Stimulated activated naive CD8-positive, alpha-beta T cell treated with anti-CD3 and anti-CD28 coated beads, Interleukin-15, Interleukin-2, amounts not matched to agents 100 ng/mL and 50 ng/mL, for 24 hours (primary cell): ENCODE measurements around the gene GLI3.

Source experiments
- H3K27ac Mint-ChIP-seq: one replicate; pipeline ENCODE4 v1.8.0; 2021; ENCODE audit warnings: mild to moderate bottlenecking, mixed read lengths
- H3K27me3 Mint-ChIP-seq: one replicate; pipeline ENCODE4 v1.8.0; 2021; ENCODE audit warnings: mixed read lengths
- H3K36me3 Mint-ChIP-seq: one replicate; pipeline ENCODE4 v1.8.0; 2021; ENCODE audit warnings: low read depth, mixed read lengths
- H3K4me1 Mint-ChIP-seq: one replicate; pipeline ENCODE4 v1.8.0; 2021; ENCODE audit warnings: low read depth, mixed read lengths
- H3K4me3 Mint-ChIP-seq: one replicate; pipeline ENCODE4 v1.8.0; 2021; ENCODE audit warnings: mild to moderate bottlenecking, mixed read lengths
- H3K9me3 Mint-ChIP-seq: one replicate; pipeline ENCODE4 v1.8.0; 2021; ENCODE audit warnings: mixed read lengths

GLI3 gene

DNA sequence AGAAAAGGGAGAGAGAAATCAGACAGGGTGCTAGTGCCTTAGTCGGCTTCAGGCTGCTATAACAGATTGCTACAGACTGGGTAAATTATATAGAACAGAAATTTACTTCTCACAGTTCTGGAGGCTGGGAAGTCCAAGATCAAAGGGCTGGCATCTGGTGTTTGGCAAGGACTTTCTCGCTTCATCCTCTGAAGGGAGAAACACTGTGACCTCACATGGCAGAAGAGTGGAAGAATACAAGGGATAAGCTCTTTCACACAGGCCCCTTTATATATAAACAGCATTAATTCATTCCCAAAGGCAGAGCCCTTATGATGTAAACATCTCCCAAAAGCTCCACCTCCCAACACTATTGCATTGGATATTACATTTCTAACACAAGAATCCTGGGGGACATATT is 298.6 kb downstream of the GLI3 start:
- Mint-ChIP-seq H3K4me3 (no peak overlapping the region), H3K27ac (no peak overlapping the region), H3K9me3 (no peaks in the 10 kb centered on the region)

DNA sequence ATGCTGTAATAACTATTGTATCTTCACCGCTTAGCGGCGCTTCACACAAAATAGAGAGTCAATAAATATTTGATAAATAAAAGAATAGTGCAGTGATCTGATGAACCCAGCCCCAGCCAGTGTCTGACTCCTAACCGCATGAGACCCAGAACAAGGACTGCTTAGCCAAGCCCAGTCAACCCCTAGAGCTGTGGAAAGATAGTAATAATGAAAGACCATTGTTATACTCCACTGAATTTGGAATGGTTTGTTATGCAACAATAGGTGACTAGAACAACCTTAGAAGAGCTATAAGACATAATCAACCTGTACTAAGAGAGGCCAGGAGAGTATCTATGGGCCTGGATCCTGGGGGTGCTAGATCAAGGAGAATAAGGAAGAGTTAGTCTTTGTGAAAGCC is 303.6 kb downstream of the GLI3 start:
- Mint-ChIP-seq H3K36me3 (no peaks in the 10 kb centered on the region), H3K4me3 (no peak overlapping the region), H3K27ac (no peak overlapping the region), H3K9me3 (no peaks in the 10 kb centered on the region), H3K27me3 (peaks cover 30% of the 10 kb centered on the region), H3K4me1 (peaks cover 12% of the 10 kb centered on the region)

More for the DNA sequence above, 298.6 kb downstream of the GLI3 start:
- no peaks in the 10 kb centered on the region for H3K36me3 Mint-ChIP-seq
- peaks cover 16% of the 10 kb centered on the region for H3K4me1 Mint-ChIP-seq
- peaks cover 37% of the 10 kb centered on the region for H3K27me3 Mint-ChIP-seq

DNA sequence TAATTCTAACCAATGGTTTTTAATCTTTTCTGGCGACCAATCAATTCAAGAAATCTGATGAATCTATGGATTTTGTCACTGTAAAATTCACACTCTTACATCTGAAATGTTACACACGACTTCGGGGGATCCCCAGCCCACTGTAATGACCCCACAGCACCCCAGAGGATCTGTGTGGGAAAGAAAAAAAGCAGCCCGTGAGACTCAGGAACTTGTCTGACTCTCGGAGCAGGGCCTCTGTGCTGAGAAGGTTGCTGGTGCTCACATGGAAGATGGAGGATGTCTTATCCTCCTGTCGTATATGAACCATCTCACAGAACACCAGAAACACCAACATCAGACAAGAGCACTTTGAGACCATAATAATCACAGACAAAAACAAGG is 305.8 kb downstream of the GLI3 start:
- Mint-ChIP-seq H3K27me3 (peaks cover 27% of the 10 kb centered on the region), H3K36me3 (no peaks in the 10 kb centered on the region), H3K27ac (no peak overlapping the region), H3K9me3 (no peaks in the 10 kb centered on the region), H3K4me3 (no peak overlapping the region), H3K4me1 (peaks cover 17% of the 10 kb centered on the region)

- H3K9me3 Mint-ChIP-seq = no peaks in the 10 kb centered on the region
- peaks cover 17% of the 10 kb centered on the region for H3K4me1 Mint-ChIP-seq
- no peak overlapping the region for H3K27ac Mint-ChIP-seq
- H3K36me3 Mint-ChIP-seq = no peaks in the 10 kb centered on the region
- no peak overlapping the region for H3K4me3 Mint-ChIP-seq
- peaks cover 27% of the 10 kb centered on the region for H3K27me3 Mint-ChIP-seq
These were observed 306.3 kb downstream of the GLI3 start for GRCh38 chr7:41930538-41931262.

DNA sequence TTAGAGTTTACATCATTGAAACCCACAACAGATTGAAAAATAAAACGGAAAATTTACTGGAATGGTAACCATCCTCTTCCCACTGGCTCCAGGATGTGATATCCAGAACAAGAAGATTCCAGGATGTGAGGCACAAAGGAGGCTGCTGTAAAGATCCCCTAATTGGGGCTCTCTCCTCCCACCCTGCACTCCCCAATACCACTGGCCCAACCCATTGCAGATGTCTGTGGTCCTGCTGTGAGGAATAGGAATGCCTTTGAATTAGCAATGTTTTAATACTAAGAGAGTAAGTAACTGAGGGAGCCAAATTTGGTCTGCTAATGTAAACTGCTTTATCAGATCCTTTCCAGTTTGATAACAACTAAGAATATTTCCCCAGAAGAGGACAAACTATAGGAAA is 308.2 kb downstream of the GLI3 start:
- Mint-ChIP-seq H3K9me3 (no peaks in the 10 kb centered on the region), H3K36me3 (no peaks in the 10 kb centered on the region), H3K4me1 (peaks cover 17% of the 10 kb centered on the region), H3K27ac (no peak overlapping the region), H3K27me3 (peaks cover 30% of the 10 kb centered on the region), H3K4me3 (no peak overlapping the region)

DNA sequence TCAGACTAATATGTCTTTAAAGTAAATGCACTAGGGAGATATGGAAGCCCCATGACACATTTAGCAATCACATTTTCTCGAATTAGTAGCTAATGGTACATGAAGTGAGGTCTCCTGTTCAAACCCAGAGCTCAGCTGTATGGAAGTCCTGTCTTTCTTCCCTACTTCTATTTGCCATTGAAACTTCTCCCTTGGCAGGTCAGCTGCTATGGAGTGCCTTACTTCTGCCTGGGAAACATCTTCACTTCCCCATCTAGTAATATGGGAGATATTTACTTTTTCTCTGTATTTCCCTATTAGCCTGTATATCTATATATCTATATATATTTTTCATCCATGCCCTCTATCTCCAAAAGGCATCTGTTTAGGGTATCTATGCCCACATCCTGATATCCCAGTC is 308.8 kb downstream of the GLI3 start:
- Mint-ChIP-seq H3K27me3 (peaks cover 30% of the 10 kb centered on the region), H3K36me3 (no peaks in the 10 kb centered on the region), H3K4me3 (no peak overlapping the region), H3K4me1 (peaks cover 17% of the 10 kb centered on the region), H3K9me3 (no peaks in the 10 kb centered on the region), H3K27ac (no peak overlapping the region)

DNA sequence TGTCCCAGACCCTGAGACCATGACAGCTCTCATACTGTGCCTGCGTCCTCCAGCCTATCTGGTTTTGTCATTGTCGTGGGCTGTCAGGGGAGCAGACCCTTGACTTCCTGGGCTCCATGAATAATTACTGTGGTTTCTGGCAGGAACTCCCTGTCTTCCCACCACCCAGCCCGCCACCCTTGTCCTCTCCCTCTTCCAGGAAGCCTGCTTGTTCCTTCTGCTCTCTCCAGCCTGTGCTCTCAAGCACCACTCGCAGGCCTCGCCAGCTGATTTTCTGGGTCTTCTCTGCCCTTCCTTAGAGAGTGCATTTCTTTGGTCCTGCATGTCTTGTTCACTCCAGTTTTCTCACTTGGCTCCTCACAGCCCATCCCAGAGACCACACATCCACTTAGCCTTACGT is 309.6 kb downstream of the GLI3 start:
- Mint-ChIP-seq H3K36me3 (no peaks in the 10 kb centered on the region), H3K9me3 (no peaks in the 10 kb centered on the region), H3K4me1 (peaks cover 17% of the 10 kb centered on the region), H3K4me3 (no peak overlapping the region), H3K27me3 (peaks cover 31% of the 10 kb centered on the region), H3K27ac (no peak overlapping the region)

GRCh38 chr7:41925946-41926345 is 311.1 kb downstream of the GLI3 start:
- no peak overlapping the region for H3K4me3 Mint-ChIP-seq
- H3K4me1 Mint-ChIP-seq = peaks cover 16% of the 10 kb centered on the region
- H3K36me3 Mint-ChIP-seq = no peaks in the 10 kb centered on the region
- peaks cover 42% of the 10 kb centered on the region for H3K27me3 Mint-ChIP-seq
- no peak overlapping the region for H3K27ac Mint-ChIP-seq
- H3K9me3 Mint-ChIP-seq = no peaks in the 10 kb centered on the region

- Mint-ChIP-seq H3K9me3 (no peaks in the 10 kb centered on the region), H3K27ac (no peak overlapping the region), H3K4me1 (peaks cover 8% of the 10 kb centered on the region), H3K27me3 (peaks cover 51% of the 10 kb centered on the region), H3K36me3 (no peaks in the 10 kb centered on the region), H3K4me3 (no peak overlapping the region)
These were observed 312.2 kb downstream of the GLI3 start for GRCh38 chr7:41924796-41925195.

- Mint-ChIP-seq H3K9me3 (no peaks in the 10 kb centered on the region), H3K27ac (no peak overlapping the region), H3K4me1 (peaks cover 1% of the 10 kb centered on the region), H3K4me3 (no peak overlapping the region), H3K27me3 (peaks cover 50% of the 10 kb centered on the region), H3K36me3 (no peaks in the 10 kb centered on the region)
These were observed 314.6 kb downstream of the GLI3 start for GRCh38 chr7:41922373-41922772.

DNA sequence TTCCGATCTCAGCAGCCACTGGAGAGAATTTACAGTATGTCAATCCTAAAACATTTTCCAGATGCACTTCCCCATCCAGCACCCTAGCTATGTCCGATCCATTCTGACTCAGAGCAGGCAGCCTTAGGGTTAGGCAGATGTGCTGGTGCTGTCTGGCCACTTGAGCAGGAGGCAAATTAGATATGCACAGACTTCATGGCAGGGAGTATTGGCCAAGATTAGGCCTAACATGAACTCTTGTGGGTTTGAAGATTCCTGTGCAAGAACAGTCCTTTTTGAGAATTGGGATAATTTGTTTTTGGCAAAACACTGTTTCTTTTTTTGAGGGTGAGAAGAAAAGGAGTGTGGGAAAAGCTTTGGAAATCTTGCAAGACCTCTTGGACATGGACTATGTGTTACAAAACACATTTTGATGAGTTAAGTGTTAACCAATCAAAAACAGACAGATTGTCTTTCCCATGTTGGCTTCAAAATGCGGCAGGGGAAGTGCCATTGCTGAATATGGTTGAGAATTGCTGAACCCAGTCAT is 315.5 kb downstream of the GLI3 start:
- Mint-ChIP-seq H3K27ac (no peak overlapping the region), H3K9me3 (no peaks in the 10 kb centered on the region), H3K4me3 (no peak overlapping the region), H3K4me1 (no peaks in the 10 kb centered on the region), H3K36me3 (no peaks in the 10 kb centered on the region), H3K27me3 (peaks cover 48% of the 10 kb centered on the region)

DNA sequence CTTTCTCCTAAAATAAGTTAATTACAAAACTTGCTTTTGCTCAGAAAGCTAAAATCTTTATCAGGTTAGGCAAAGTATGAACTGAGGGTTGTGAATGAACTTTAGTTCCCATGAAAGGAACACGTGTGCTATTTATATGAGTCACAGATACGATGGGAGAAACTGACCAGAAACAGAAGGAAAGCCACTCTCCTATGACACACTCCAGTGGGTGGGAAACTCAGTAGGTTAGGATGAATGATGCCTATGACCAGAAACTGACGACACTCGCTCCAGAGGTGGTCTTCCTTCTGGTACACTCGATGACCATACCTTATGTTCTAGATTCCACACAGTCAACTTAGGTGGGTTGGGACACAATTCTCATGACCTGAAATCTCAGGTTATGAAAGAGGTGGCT is 318.4 kb downstream of the GLI3 start:
- H3K4me1 Mint-ChIP-seq = no peaks in the 10 kb centered on the region

DNA sequence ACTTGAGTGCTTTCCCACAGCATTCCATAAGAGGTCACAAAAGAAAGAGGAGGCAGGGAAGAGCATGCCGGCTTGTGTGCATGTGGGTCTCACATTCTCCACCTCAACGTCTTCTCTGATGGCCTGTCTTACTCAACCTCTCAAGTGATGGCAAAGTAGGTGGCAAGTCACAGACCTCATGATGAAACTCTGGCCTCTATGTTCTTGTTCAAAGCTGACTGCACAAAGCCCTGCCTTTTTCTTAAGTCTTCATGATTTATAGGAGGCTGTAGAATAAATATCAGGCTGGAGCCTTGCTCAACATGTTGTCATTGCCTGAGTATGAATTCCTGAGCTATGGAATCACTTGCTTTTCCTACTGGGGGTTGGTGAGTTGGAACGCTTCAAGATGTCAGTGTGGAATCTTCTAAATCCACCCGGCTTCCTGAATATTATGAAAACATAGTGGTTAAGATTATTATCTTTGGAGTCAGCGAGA is 320.5 kb downstream of the GLI3 start:
- Mint-ChIP-seq H3K36me3 (no peaks in the 10 kb centered on the region), H3K4me1 (peaks cover 6% of the 10 kb centered on the region), H3K4me3 (no peak overlapping the region), H3K9me3 (peaks cover 3% of the 10 kb centered on the region), H3K27me3 (peaks cover 37% of the 10 kb centered on the region), H3K27ac (no peak overlapping the region)

More for the DNA sequence above, 318.4 kb downstream of the GLI3 start:
- H3K9me3 Mint-ChIP-seq = peaks cover 3% of the 10 kb centered on the region
- H3K4me3 Mint-ChIP-seq = no peak overlapping the region
- no peaks in the 10 kb centered on the region for H3K36me3 Mint-ChIP-seq
- H3K27ac Mint-ChIP-seq = no peak overlapping the region
- peaks cover 51% of the 10 kb centered on the region for H3K27me3 Mint-ChIP-seq

- Mint-ChIP-seq H3K27ac (no peak overlapping the region), H3K27me3 (peaks cover 36% of the 10 kb centered on the region), H3K4me1 (peaks cover 12% of the 10 kb centered on the region), H3K9me3 (peaks cover 3% of the 10 kb centered on the region), H3K4me3 (no peak overlapping the region), H3K36me3 (no peaks in the 10 kb centered on the region)
These were observed 321.1 kb downstream of the GLI3 start for GRCh38 chr7:41915871-41916270.

GRCh38 chr7:41912851-41913567 is 324.0 kb downstream of the GLI3 start:
- H3K4me3 Mint-ChIP-seq = no peak overlapping the region
- no peaks in the 10 kb centered on the region for H3K36me3 Mint-ChIP-seq
- peaks cover 15% of the 10 kb centered on the region for H3K4me1 Mint-ChIP-seq
- peaks cover 3% of the 10 kb centered on the region for H3K9me3 Mint-ChIP-seq
- peak overlapping the region; percentile 49 for H3K27ac Mint-ChIP-seq
- peaks cover 25% of the 10 kb centered on the region for H3K27me3 Mint-ChIP-seq
